ENCODE measurements around the gene BHLHE23. TPM values are rescaled to one million over a fixed set of nuclear protein-coding genes. Genes with fewer than 3 reads are reported as not detected.
A peak's percentile ranks its signal among the peaks of the same experiment; 100 is the strongest.

The BHLHE23 gene
- total RNA-seq, 2 donors from 2014 or later, result not detected

- H3K27ac Mint-ChIP-seq, result peak overlapping the region; percentile 19
- peaks cover 13% of the 10 kb centered on the region for H3K4me1 Mint-ChIP-seq
- no peaks in the 10 kb centered on the region for H3K36me3 Mint-ChIP-seq (ENCODE audit: low read depth)
- H3K4me3 Mint-ChIP-seq, result peak overlapping the region; percentile 3
- peaks cover 30% of the 10 kb centered on the region for H3K27me3 Mint-ChIP-seq
- H3K9me3 Mint-ChIP-seq, result no peaks in the 10 kb centered on the region
- no peak for ATAC-seq (replicated peaks)
These were observed 33.7 kb downstream of the BHLHE23 start for GRCh38 chr20:62972845-62973745.

DNA sequence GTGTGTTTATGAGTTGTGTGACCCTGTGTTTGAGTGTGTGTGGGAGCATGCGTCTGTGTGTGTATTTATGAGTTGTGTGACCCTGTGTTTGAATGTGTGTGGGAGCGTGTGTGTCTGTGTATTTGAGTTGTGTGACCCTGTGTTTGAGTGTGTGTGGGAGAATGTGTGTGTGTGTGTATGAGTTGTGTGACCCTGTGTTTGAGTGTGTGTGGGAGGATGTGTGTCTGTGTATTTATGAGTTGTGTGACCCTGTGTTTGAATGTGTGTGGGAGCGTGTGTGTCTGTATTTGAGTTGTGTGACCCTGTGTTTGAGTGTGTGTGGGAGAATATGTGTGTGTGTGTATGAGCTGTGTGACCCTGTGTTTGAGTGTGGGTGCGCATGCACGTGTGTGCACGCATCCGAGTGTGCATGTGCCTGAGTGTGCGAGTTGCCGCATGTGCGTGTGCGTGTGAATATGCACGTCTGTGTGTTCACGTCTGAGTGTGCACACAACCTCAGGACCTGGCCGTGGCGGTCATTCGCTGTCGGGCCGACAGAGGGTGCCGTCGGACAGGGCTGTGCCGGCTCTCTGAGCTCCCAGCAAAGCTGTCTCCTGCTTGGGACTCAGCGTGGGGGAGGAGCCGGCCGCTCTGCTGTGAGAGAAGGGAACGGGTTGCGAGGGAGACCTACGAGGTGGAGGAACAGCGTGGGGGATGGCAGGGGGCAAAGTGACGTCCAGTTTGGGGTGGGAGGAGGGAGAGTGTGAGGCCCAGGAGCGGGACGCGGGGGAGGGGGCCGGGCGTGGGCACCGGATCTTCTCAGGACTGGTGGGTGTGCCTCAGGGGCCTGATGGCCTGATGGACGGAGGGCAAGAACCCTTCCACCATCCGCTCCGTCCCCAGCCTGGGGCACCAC lies 34.6 kb downstream of the BHLHE23 start:
- H3K27ac Mint-ChIP-seq, result peak overlapping the region; percentile 19
- ATAC-seq (replicated peaks), result peak; percentile 99
- H3K9me3 Mint-ChIP-seq, result no peaks in the 10 kb centered on the region
- H3K4me1 Mint-ChIP-seq, result peaks cover 13% of the 10 kb centered on the region
- peak overlapping the region; percentile 3 for H3K4me3 Mint-ChIP-seq
- peaks cover 30% of the 10 kb centered on the region for H3K27me3 Mint-ChIP-seq
- H3K36me3 Mint-ChIP-seq (ENCODE audit: low read depth), result no peaks in the 10 kb centered on the region

DNA sequence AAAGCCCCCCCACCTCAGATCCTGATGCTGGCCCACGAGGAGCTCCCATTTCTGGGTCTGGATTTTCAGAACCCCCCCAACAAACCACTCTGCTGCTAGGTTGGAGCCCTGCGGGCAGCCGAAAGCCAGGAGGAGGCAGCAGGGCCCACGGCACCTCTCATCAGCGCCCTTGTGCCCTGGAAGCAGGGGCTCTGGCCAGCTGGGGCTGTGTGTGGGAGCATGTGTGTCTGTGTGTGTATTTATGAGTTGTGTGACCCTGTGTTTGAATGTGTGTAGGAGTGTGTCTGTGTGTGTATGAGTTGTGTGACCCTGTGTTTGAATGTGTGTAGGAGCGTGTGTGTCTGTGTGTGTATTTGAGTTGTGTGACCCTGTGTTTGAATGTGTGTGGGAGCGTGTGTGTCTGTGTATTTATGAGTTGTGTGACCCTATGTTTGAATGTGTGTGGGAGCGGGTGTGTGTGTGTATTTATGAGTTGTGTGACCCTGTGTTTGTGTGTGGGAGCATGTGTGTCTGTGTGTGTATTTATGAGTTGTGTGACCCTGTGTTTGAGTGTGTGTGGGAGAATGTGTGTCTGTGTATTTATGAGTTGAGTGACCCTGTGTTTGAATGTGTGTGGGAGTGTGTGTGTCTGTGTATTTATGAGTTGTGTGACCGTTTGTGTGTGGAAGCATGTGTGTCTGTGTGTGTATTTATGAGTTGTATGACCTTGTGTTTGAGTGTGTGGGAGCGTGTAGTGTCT lies 35.4 kb downstream of the BHLHE23 start:
- H3K27me3 Mint-ChIP-seq, result peaks cover 27% of the 10 kb centered on the region
- peak overlapping the region; percentile 3 for H3K4me3 Mint-ChIP-seq
- H3K4me1 Mint-ChIP-seq, result peaks cover 13% of the 10 kb centered on the region
- ATAC-seq (replicated peaks), result no peak
- peak overlapping the region; percentile 19 for H3K27ac Mint-ChIP-seq
- H3K36me3 Mint-ChIP-seq (ENCODE audit: low read depth), result no peaks in the 10 kb centered on the region
- H3K9me3 Mint-ChIP-seq, result no peaks in the 10 kb centered on the region

DNA sequence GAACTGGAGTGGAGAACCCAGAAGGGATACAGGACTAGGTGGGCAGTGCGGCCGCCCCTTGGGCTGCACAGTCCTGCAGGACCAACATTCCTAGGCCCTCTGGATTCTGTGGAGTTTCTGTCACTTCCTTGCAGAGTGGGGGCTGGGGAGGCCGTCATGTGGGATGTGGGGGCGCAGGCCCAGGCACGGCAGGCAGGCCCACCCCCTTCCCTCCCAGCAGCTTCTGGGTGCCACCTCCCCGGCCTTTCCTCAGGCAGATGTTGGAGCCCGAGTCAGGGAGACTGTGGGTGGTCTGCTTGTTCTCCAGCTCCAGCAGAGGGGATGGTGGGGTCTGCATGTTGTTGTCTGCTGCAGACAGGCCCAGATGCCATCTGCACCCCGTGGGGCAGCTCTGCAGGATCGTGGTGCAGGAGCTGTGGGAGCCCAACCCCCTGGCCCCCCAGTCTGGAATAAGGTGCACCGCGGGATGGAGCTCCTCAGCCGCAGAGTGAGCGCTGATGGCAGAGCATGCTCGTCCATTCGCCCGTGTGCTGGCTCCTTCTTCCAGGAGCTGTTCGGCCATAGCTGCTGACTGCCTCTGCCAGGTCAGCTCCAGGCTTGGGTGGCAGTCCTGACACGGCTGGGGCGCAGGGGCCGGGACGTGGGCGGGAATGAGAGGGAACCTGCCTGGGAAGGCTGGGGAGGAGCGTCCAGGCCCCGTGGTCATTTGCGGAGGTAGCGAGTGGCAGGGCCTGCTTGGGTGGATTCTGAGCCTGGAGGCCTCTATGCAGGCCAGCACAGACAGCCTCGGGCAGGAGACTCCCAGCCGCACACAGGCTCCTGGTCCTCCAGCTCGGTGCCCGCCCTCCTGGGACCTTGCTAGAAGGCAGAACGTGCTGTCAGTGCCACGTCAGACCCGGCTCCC lies 36.2 kb downstream of the BHLHE23 start:
- Mint-ChIP-seq H3K4me1 (peaks cover 13% of the 10 kb centered on the region), H3K36me3 (ENCODE audit: low read depth) (no peaks in the 10 kb centered on the region), H3K9me3 (no peaks in the 10 kb centered on the region), H3K27ac (no peak overlapping the region), H3K4me3 (no peak overlapping the region), H3K27me3 (peaks cover 24% of the 10 kb centered on the region)
- ATAC-seq (replicated peaks), result no peak

DNA sequence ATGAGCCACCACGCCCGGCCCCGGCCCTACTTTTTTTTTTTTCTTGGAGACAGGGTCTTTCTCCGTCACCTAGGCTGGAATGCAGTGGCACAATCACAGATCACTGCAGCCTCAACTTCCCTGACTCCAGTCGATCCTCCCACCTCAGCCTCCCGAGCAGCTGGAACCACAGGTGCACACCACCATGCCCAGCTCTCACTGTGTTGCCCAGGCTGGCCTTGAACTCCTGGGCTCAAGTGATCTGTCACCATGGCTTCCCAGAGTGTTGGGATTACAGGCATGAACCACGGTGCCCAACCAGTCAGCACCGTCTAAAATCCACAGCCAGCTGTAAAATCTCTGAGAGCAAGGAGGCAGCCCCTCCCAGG lies 36.8 kb downstream of the BHLHE23 start:
- no peaks in the 10 kb centered on the region for H3K9me3 Mint-ChIP-seq
- H3K4me3 Mint-ChIP-seq, result no peak overlapping the region
- H3K36me3 Mint-ChIP-seq (ENCODE audit: low read depth), result no peaks in the 10 kb centered on the region
- no peak for ATAC-seq (replicated peaks)
- no peak overlapping the region for H3K27ac Mint-ChIP-seq
- peaks cover 13% of the 10 kb centered on the region for H3K4me1 Mint-ChIP-seq
- H3K27me3 Mint-ChIP-seq, result peaks cover 23% of the 10 kb centered on the region

GRCh38 chr20:62969179-62969760 lies 37.5 kb downstream of the BHLHE23 start:
- peaks cover 13% of the 10 kb centered on the region for H3K4me1 Mint-ChIP-seq
- ATAC-seq (replicated peaks), result no peak
- peaks cover 17% of the 10 kb centered on the region for H3K27me3 Mint-ChIP-seq
- no peak overlapping the region for H3K4me3 Mint-ChIP-seq
- no peaks in the 10 kb centered on the region for H3K36me3 Mint-ChIP-seq (ENCODE audit: low read depth)
- H3K9me3 Mint-ChIP-seq, result no peaks in the 10 kb centered on the region
- no peak overlapping the region for H3K27ac Mint-ChIP-seq

- no peak for ATAC-seq (replicated peaks)
- Mint-ChIP-seq H3K27me3 (peaks cover 14% of the 10 kb centered on the region), H3K4me1 (peaks cover 13% of the 10 kb centered on the region), H3K27ac (no peak overlapping the region), H3K4me3 (no peak overlapping the region), H3K9me3 (no peaks in the 10 kb centered on the region), H3K36me3 (ENCODE audit: low read depth) (no peaks in the 10 kb centered on the region)
These were observed 38.2 kb downstream of the BHLHE23 start for GRCh38 chr20:62968378-62969178.

DNA sequence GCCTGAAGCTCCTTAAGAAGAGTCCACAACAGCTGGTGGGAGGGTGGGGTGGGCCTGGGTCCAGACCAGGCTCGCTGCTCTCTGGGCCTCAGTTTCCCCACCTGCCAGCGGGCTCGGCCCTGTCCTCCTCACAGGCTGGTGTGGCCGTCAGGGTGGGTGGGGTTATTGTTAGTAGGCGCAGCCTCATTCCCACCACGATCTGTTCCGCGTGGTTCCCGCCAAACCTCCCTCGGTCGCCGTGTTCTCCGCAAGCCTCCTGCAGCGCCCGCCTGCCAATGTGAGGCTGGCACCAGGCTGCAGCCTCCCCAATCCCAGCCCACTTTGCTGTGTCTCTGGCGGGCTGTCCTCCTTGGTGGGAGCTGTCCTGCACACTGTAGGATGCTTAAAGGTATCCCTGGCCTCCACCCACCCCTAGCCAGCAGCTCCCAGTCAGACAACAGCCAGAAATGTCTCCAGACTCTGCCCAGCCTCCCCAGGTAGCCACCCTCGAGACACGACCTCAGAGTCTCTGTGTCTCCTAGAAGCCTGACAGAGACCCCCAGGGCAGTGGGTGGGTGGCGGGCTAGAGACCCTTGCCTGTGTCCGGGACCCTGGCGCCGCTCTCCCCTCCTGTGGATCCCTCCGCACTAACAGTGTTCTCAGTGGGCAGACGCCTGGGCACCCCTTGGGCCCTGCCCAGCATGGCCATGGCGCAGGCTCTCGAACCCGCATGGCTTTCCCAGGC lies 39.0 kb downstream of the BHLHE23 start:
- Mint-ChIP-seq H3K9me3 (no peaks in the 10 kb centered on the region), H3K4me1 (peaks cover 13% of the 10 kb centered on the region), H3K36me3 (ENCODE audit: low read depth) (no peaks in the 10 kb centered on the region), H3K27ac (no peak overlapping the region), H3K4me3 (no peak overlapping the region), H3K27me3 (peaks cover 14% of the 10 kb centered on the region)
- no peak for ATAC-seq (replicated peaks)

GRCh38 chr20:62967149-62967501 lies 39.6 kb downstream of the BHLHE23 start:
- H3K9me3 Mint-ChIP-seq, result no peaks in the 10 kb centered on the region
- H3K4me1 Mint-ChIP-seq, result peaks cover 8% of the 10 kb centered on the region

DNA sequence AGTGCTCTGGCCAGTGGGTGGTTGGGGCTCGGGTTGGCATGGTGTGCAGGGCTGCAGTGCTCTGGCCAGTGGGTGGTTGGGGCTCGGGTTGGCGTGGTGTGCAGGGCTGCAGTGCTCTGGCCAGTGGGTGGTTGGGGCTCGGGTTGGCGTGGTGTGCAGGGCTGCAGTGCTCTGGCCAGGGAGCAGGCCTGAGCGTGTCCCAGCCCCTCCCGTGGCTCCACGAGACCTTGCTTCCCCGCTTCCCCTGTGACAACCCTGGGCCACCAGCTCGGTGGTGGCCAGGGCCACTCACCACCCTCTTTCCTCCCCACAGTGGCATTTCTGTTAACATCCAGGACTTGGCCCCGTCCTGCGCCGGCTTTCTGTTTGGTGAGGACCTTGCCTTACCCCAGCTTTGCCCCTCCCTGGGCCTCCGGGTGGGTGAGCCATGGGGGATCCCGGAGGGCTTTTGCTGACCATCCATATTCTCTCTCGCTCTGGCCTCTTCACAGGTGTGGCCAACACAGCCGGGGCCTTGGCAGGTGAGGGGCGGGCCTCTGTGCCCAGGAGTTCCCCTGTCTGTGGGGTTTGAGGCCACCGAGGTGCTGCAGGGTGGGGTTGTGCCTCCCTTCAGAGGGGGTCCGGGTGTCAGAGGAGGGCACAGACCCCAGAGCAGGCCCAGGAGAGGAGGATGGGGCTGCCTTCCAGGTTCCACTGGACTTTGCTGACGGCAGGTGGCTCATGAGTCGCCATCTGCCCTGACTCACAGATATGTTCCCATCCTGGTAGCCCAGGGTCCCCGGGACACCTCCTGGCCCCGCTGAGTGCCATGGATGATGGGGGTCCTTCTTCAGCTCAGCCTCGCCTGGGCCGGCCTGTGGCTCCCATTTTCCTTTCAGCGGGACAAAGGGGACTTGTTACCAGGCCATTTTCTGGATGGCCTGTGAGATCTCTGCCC lies 40.3 kb downstream of the BHLHE23 start:
- Mint-ChIP-seq H3K4me1 (peaks cover 1% of the 10 kb centered on the region), H3K4me3 (no peak overlapping the region), H3K27ac (no peak overlapping the region), H3K27me3 (peaks cover 4% of the 10 kb centered on the region), H3K9me3 (no peaks in the 10 kb centered on the region), H3K36me3 (ENCODE audit: low read depth) (no peaks in the 10 kb centered on the region)
- ATAC-seq (replicated peaks), result no peak

More at GRCh38 chr20:62967149-62967501, 39.6 kb downstream of the BHLHE23 start:
- Mint-ChIP-seq H3K27ac (no peak overlapping the region), H3K27me3 (peaks cover 10% of the 10 kb centered on the region), H3K4me3 (no peak overlapping the region), H3K36me3 (ENCODE audit: low read depth) (no peaks in the 10 kb centered on the region)
- no peak for ATAC-seq (replicated peaks)

GRCh38 chr20:62965363-62965771 lies 41.4 kb downstream of the BHLHE23 start:
- H3K9me3 Mint-ChIP-seq, result no peaks in the 10 kb centered on the region
- ATAC-seq (replicated peaks), result no peak
- no peaks in the 10 kb centered on the region for H3K4me1 Mint-ChIP-seq
- H3K4me3 Mint-ChIP-seq, result no peak overlapping the region
- no peak overlapping the region for H3K27ac Mint-ChIP-seq
- H3K27me3 Mint-ChIP-seq, result no peaks in the 10 kb centered on the region
- no peaks in the 10 kb centered on the region for H3K36me3 Mint-ChIP-seq (ENCODE audit: low read depth)

All from activated T-helper 17 cell treated with anti-CD3 and anti-CD28 coated beads, Interleukin-2, amount 50 U/mL, for 72 hours (primary cell).